ENCODE data around the gene OAS3.
A peak's percentile ranks its signal among the peaks of the same experiment; 100 is the strongest.

Gene OAS3, protein sequence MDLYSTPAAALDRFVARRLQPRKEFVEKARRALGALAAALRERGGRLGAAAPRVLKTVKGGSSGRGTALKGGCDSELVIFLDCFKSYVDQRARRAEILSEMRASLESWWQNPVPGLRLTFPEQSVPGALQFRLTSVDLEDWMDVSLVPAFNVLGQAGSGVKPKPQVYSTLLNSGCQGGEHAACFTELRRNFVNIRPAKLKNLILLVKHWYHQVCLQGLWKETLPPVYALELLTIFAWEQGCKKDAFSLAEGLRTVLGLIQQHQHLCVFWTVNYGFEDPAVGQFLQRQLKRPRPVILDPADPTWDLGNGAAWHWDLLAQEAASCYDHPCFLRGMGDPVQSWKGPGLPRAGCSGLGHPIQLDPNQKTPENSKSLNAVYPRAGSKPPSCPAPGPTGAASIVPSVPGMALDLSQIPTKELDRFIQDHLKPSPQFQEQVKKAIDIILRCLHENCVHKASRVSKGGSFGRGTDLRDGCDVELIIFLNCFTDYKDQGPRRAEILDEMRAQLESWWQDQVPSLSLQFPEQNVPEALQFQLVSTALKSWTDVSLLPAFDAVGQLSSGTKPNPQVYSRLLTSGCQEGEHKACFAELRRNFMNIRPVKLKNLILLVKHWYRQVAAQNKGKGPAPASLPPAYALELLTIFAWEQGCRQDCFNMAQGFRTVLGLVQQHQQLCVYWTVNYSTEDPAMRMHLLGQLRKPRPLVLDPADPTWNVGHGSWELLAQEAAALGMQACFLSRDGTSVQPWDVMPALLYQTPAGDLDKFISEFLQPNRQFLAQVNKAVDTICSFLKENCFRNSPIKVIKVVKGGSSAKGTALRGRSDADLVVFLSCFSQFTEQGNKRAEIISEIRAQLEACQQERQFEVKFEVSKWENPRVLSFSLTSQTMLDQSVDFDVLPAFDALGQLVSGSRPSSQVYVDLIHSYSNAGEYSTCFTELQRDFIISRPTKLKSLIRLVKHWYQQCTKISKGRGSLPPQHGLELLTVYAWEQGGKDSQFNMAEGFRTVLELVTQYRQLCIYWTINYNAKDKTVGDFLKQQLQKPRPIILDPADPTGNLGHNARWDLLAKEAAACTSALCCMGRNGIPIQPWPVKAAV

DNA sequence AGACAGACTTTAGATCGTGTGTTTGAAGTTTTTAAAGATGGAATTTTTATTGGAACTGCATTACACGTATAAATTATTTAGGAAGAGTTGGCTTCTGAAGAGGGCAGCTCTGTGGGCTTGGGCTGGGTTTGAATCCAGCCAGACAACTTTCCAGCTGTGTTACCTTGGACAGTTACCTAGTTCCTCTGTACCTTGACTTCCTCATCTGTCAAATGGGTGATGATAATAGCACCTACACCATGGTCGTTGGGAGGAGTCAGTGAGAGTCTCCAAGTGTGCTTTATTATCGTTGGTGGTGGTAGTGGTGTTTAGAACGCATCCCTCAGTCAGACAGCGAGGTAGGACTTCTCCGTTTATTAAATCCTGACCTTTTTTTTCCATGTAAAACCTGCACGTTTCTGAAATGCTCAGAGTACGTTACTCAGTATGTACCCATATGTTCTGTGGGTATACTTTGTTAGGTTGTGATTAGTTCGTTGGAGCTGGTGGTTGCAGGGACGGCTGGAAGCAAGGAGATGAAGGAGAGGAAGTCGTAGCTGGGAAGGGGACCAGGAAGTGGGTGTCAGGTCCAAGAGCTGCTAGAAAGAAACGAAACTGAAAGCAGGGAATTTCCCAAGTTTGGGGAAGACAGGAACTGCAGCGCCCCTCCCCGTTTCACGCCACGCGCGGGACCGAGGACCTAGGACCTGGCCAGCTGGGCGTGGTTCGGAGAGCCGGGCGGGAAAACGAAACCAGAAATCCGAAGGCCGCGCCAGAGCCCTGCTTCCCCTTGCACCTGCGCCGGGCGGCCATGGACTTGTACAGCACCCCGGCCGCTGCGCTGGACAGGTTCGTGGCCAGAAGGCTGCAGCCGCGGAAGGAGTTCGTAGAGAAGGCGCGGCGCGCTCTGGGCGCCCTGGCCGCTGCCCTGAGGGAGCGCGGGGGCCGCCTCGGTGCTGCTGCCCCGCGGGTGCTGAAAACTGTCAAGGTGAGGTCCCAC lies at the start of gene OAS3:
TSS of gene OAS3 (plus strand) at position 734 of the 979 bp plus-strand sequence. CDS start at position 791, 57 bp downstream.
- ATAC-seq: peak; percentile 85
- TF ChIP-seq, protein P1, sequence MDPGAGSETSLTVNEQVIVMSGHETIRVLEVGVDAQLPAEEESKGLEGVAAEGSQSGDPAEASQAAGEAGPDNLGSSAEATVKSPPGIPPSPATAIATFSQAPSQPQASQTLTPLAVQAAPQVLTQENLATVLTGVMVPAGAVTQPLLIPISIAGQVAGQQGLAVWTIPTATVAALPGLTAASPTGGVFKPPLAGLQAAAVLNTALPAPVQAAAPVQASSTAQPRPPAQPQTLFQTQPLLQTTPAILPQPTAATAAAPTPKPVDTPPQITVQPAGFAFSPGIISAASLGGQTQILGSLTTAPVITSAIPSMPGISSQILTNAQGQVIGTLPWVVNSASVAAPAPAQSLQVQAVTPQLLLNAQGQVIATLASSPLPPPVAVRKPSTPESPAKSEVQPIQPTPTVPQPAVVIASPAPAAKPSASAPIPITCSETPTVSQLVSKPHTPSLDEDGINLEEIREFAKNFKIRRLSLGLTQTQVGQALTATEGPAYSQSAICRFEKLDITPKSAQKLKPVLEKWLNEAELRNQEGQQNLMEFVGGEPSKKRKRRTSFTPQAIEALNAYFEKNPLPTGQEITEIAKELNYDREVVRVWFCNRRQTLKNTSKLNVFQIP (CRISPR knock-in tag; IDR thresholded peaks at IDR 0.05; ENCODE audit: borderline replicate concordance, low read depth): no peak
- TF ChIP-seq ARNTL (CRISPR knock-in tag; IDR thresholded peaks at IDR 0.05; ENCODE audit: borderline replicate concordance, low read depth): no peak
- TF ChIP-seq RARB (CRISPR knock-in tag; IDR thresholded peaks at IDR 0.05): no peak
- no peak for TF ChIP-seq ESRRG (CRISPR knock-in tag; IDR thresholded peaks at IDR 0.05)
- TF ChIP-seq SNAI2 (CRISPR knock-in tag; IDR thresholded peaks at IDR 0.05): no peak
- TF ChIP-seq, protein P2, sequence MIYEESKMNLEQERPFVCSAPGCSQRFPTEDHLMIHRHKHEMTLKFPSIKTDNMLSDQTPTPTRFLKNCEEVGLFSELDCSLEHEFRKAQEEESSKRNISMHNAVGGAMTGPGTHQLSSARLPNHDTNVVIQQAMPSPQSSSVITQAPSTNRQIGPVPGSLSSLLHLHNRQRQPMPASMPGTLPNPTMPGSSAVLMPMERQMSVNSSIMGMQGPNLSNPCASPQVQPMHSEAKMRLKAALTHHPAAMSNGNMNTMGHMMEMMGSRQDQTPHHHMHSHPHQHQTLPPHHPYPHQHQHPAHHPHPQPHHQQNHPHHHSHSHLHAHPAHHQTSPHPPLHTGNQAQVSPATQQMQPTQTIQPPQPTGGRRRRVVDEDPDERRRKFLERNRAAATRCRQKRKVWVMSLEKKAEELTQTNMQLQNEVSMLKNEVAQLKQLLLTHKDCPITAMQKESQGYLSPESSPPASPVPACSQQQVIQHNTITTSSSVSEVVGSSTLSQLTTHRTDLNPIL (CRISPR knock-in tag; IDR thresholded peaks at IDR 0.05; ENCODE audit: low read depth): no peak
- TF ChIP-seq ZFP3 (CRISPR knock-in tag; IDR thresholded peaks at IDR 0.05): no peak
- TF ChIP-seq, protein P3, sequence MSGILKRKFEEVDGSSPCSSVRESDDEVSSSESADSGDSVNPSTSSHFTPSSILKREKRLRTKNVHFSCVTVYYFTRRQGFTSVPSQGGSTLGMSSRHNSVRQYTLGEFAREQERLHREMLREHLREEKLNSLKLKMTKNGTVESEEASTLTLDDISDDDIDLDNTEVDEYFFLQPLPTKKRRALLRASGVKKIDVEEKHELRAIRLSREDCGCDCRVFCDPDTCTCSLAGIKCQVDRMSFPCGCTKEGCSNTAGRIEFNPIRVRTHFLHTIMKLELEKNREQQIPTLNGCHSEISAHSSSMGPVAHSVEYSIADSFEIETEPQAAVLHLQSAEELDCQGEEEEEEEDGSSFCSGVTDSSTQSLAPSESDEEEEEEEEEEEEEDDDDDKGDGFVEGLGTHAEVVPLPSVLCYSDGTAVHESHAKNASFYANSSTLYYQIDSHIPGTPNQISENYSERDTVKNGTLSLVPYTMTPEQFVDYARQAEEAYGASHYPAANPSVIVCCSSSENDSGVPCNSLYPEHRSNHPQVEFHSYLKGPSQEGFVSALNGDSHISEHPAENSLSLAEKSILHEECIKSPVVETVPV (CRISPR knock-in tag; IDR thresholded peaks at IDR 0.05): no peak
- TF ChIP-seq BACH2 (CRISPR knock-in tag; IDR thresholded peaks at IDR 0.05; ENCODE audit: borderline replicate concordance): no peak
- no peak for TF ChIP-seq ZC3H10 (CRISPR knock-in tag; IDR thresholded peaks at IDR 0.05)
- TF ChIP-seq ZNF8 (CRISPR knock-in tag; IDR thresholded peaks at IDR 0.05): no peak

DNA sequence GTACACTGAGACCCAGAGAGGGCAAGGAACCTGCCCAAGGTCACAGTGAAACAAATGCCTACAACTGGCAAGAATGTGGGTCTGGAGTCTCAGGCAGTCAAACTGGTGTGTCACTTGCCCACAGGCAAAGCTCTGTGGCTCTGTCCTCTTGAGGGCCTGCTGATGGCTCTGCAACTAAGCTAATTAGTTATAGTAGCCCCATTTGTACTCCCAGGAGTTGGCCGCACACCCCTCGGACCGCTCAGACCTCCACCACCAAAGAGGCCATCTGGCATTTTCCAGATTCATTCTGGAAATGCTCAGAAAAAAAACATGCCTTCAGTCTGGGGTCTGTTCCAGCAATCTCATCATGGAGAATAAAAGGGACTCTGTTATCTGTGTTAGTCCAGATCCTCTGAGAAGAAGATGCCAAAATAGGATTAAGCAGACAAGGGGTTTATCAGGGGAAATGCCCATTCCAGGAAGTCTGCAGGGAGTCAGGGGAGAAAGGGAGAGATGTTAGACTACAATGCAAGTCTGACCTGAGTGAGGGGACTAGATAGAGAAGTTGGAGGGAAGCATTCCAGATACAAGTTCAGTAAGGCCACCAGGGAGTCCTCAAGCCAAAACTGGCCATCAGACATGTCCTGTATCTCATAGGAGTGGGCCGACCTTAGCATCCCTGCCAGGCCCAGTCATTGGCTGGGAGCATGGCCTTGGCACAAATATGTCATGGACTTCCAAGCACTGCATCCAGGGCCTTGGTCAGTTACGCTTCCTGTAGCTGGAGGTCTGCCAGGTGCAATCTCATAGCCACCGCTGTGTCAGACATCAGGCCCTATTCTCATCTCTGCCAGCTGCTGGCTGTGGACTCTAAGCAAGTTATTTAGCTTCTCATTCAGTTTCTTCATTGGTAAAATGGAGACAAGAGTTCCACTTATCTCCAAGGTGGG lies 46.9 kb upstream of the OAS3 start:
- peak; percentile 56; the same call in 1 of the 3 replicates for ATAC-seq
- peak; percentile 52 for TF ChIP-seq ISL1 (CRISPR knock-in tag; IDR thresholded peaks at IDR 0.05)
- peak; percentile 96 for TF ChIP-seq TCF4 (CRISPR knock-in tag; IDR thresholded peaks at IDR 0.05; ENCODE audit: borderline replicate concordance)
- TF ChIP-seq, protein P4, sequence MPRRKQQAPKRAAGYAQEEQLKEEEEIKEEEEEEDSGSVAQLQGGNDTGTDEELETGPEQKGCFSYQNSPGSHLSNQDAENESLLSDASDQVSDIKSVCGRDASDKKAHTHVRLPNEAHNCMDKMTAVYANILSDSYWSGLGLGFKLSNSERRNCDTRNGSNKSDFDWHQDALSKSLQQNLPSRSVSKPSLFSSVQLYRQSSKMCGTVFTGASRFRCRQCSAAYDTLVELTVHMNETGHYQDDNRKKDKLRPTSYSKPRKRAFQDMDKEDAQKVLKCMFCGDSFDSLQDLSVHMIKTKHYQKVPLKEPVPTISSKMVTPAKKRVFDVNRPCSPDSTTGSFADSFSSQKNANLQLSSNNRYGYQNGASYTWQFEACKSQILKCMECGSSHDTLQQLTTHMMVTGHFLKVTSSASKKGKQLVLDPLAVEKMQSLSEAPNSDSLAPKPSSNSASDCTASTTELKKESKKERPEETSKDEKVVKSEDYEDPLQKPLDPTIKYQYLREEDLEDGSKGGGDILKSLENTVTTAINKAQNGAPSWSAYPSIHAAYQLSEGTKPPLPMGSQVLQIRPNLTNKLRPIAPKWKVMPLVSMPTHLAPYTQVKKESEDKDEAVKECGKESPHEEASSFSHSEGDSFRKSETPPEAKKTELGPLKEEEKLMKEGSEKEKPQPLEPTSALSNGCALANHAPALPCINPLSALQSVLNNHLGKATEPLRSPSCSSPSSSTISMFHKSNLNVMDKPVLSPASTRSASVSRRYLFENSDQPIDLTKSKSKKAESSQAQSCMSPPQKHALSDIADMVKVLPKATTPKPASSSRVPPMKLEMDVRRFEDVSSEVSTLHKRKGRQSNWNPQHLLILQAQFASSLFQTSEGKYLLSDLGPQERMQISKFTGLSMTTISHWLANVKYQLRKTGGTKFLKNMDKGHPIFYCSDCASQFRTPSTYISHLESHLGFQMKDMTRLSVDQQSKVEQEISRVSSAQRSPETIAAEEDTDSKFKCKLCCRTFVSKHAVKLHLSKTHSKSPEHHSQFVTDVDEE (CRISPR knock-in tag; IDR thresholded peaks at IDR 0.05): peak; percentile 75
- no peak for TF ChIP-seq ZNF70 (CRISPR knock-in tag; IDR thresholded peaks at IDR 0.05)
- no peak for TF ChIP-seq ESRRG (CRISPR knock-in tag; IDR thresholded peaks at IDR 0.05)
- TF ChIP-seq ZNF8 (CRISPR knock-in tag; IDR thresholded peaks at IDR 0.05): peak; percentile 35; the same call in 1 of the 2 replicates
- 0 out of 2 replicates have a peak, but pooled peaks have one; percentile 27 for TF ChIP-seq PPARA (CRISPR knock-in tag; IDR thresholded peaks at IDR 0.05; ENCODE audit: borderline replicate concordance)
- TF ChIP-seq, protein P5, sequence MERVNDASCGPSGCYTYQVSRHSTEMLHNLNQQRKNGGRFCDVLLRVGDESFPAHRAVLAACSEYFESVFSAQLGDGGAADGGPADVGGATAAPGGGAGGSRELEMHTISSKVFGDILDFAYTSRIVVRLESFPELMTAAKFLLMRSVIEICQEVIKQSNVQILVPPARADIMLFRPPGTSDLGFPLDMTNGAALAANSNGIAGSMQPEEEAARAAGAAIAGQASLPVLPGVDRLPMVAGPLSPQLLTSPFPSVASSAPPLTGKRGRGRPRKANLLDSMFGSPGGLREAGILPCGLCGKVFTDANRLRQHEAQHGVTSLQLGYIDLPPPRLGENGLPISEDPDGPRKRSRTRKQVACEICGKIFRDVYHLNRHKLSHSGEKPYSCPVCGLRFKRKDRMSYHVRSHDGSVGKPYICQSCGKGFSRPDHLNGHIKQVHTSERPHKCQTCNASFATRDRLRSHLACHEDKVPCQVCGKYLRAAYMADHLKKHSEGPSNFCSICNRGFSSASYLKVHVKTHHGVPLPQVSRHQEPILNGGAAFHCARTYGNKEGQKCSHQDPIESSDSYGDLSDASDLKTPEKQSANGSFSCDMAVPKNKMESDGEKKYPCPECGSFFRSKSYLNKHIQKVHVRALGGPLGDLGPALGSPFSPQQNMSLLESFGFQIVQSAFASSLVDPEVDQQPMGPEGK (CRISPR knock-in tag; IDR thresholded peaks at IDR 0.05; ENCODE audit: borderline replicate concordance): no peak

Measured in SK-N-SH treated with all-trans-retinoic acid at 6 μM for 48 hours (cell line).